Prostate gland (tissue), 2 donors: ENCODE results near the gene NUP85. TPM values are rescaled to one million over a fixed set of nuclear protein-coding genes. Genes with fewer than 3 reads are reported as not detected.

Source experiments
- DNase-seq: peaks from one replicate; pipeline ENCODE4 v3.0.0-alpha.2; 2019; ENCODE audit warnings: low spot score
- H3K27ac ChIP-seq, 2 donors: fragments of 200-600 bp; sonication (generic); 2 replicates each; pipeline ENCODE4 v1.5.1; 2017 to 2019
- H3K27me3 ChIP-seq: fragments of 200-600 bp; sonication (generic); replicated peaks from 2 replicates; pipeline ENCODE4 v1.5.1; 2019; ENCODE audit not compliant: insufficient read depth
- H3K36me3 ChIP-seq, 2 donors: fragments of 200-600 bp; sonication (generic); 1 replicate in 1 of 2; 2 replicates in 1 of 2; pipeline versions ENCODE4 v1.5.1 to v1.8.1; 2017 to 2019
- H3K4me1 ChIP-seq: fragments of 200-600 bp; sonication (generic); replicated peaks from 2 replicates; pipeline ENCODE4 v1.5.1; 2019
- H3K4me3 ChIP-seq, 2 donors: fragments of 200-600 bp; sonication (generic); 2 replicates each; pipeline ENCODE4 v1.5.1; 2017 to 2019
- H3K9me3 ChIP-seq: fragments of 200-600 bp; sonication (generic); 2 replicates; pipeline ENCODE4 v1.5.1; 2017
- POLR2A ChIP-seq: fragments of 450-650 bp; IDR thresholded peaks from one replicate; pipeline ENCODE4 v1.6.1; 2016; ENCODE audit warnings: antibody characterized with exemption, mild to moderate bottlenecking
- POLR2AphosphoS5 ChIP-seq: sonication (generic); formaldehyde crosslinking; IDR thresholded peaks from one replicate; pipeline ENCODE4 v1.6.1; 2017; ENCODE audit warnings: antibody characterized with exemption
- WGBS: methylation state at CpG from one replicate; pipeline ENCODE4 v1.1.5; 2018; 5-methylcytosine and 5-hydroxymethylcytosine counted together
- intact Hi-C: fragments of 100-400 bp; cut with DNase I; formaldehyde crosslinking; loops from one replicate; pipeline ENCODE4 v1.14.2; 2022
- total RNA-seq, 2 donors: library from RNA; depleted of rRNA; stranded (reverse); fragments of >200 nt; gene quantifications; one replicate each; pipeline ENCODE4 v1.1.0, GENCODE V29; 2016
- TF ChIP-seq, protein P1 (sequence below), 4 experiments: fragments of 200-600 bp in 2 of 4; fragments of 450-650 bp in 2 of 4; sonication (generic) in 2 of 4; IDR thresholded peaks; 1 replicate in 3 of 4; 2 replicates in 1 of 4; pipeline ENCODE4 v1.5.1; 2016 to 2019; ENCODE audit warnings: antibody characterized with exemption in 4 of 4, mild to moderate bottlenecking in 2 of 4, moderate library complexity in 2 of 4

Gene NUP85
- total RNA-seq, 2 donors from 2014 or later: 41.0 to 46.7 TPM

DNA sequence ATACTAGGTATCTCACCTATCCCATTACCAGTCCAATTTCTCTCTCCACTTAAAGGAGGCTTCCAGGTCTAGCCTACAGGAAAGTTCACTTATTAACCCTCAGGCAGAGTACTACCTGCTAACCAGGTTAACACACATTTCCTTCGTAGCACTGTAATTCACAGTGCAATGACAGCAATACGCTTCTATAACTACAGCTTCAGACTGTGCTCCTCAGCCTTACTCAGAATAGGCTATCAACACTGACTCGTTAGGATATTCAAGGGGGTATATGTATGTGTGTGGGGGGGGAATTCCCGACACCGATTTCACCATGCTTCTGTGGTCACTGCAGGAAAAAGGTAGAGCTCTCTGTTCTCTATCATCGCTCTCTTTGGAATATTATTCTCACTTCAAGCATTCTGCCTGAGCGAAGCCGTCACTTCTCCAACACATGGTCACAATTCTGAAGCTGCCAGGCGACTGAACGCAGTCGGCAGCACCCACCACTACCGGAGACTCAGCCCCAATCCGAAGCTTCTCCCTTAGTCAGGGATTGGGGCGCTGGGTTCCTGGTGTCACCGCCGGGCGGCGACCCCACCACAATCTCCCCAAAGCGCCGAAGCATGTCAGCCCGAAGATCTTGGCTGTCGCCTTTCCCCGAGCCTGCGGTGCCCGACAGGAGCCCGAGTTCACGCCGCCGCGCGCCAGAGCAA, 55.3 kb downstream of the NUP85 start:
- peaks cover 6% of the 10 kb centered on the region for H3K4me1 ChIP-seq
- WGBS: under 1% methylated on average over 31 of the region's 31 CpGs
- TF ChIP-seq POLR2AphosphoS5: no peak
- TF ChIP-seq, protein P1, sequence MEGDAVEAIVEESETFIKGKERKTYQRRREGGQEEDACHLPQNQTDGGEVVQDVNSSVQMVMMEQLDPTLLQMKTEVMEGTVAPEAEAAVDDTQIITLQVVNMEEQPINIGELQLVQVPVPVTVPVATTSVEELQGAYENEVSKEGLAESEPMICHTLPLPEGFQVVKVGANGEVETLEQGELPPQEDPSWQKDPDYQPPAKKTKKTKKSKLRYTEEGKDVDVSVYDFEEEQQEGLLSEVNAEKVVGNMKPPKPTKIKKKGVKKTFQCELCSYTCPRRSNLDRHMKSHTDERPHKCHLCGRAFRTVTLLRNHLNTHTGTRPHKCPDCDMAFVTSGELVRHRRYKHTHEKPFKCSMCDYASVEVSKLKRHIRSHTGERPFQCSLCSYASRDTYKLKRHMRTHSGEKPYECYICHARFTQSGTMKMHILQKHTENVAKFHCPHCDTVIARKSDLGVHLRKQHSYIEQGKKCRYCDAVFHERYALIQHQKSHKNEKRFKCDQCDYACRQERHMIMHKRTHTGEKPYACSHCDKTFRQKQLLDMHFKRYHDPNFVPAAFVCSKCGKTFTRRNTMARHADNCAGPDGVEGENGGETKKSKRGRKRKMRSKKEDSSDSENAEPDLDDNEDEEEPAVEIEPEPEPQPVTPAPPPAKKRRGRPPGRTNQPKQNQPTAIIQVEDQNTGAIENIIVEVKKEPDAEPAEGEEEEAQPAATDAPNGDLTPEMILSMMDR (IDR thresholded peaks at IDR 0.05): peak in 1 of 4 experiments; percentile 5
- no peak for TF ChIP-seq POLR2A
- intact Hi-C loops: no loop called here
- no peaks in the 10 kb centered on the region for H3K27me3 ChIP-seq
- H3K36me3 ChIP-seq: peaks cover 0 to 5% of the 10 kb centered on the region in 2 donors
- no peaks in the 10 kb centered on the region for H3K9me3 ChIP-seq
- no peak for DNase-seq
- H3K4me3 ChIP-seq: peak overlapping the region; percentile 90 to 93
- peak overlapping the region; percentile 85 to 92 for H3K27ac ChIP-seq

DNA sequence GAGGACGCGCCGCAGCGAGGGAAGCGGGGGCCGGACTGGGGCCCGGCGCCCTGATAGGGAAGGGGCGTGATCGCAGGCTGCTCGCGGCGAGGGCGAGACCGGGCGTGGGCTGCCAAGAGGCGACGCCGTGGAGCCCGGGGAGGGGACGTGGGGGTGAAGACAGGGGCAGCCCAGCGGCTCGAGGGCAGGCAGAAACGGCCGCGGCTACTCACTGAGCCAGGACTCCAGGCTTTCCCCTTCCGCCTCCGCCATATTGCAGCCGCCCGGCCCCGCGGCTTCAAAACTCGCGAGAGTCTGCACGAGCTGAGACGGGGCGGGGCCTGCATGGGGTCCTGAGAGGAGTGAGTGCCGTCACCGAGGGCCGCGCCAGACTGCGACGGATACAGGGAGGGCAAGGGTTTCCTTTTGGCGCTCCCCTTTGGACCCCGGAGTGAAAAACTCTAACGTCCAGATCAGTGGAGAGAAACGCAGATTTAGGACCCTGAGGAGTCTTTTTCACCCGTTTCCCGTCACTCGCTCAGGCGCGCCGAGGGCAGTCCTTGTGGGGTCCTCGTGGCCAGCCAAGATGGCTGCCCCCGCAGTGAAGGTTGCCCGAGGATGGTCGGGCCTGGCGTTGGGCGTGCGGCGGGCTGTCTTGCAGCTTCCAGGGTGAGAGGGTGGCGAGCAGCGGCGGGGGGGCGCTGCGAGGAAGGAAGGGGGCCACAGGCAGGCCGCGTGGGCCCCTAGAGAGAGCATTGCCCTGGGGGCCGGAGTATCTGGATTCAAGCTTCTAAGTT, 56.0 kb downstream of the NUP85 start, which contains the start of the genes GGA3 and MRPS7:
GGA3 (minus strand) TSS at position 271 of the 776 bp plus-strand sequence; CDS start at position 252, 19 bp downstream.
MRPS7 (plus strand) TSS at position 544 of the 776 bp plus-strand sequence; CDS start at position 566, 22 bp downstream.
- peak; percentile 52 for TF ChIP-seq POLR2A
- TF ChIP-seq POLR2AphosphoS5: peak; percentile 95
- TF ChIP-seq, protein P1 (IDR thresholded peaks at IDR 0.05): no peak
- H3K27me3 ChIP-seq: no peaks in the 10 kb centered on the region
- intact Hi-C loops: no loop called here
- H3K4me3 ChIP-seq: peak within 1 kb of the TSS; percentile 90 to 93
- DNase-seq: peak; percentile 95
- no peaks in the 10 kb centered on the region for H3K9me3 ChIP-seq
- H3K4me1 ChIP-seq: peaks cover 6% of the 10 kb centered on the region
- peaks cover 0 to 12% of the 10 kb centered on the region in 2 donors for H3K36me3 ChIP-seq
- H3K27ac ChIP-seq: peak within 1 kb of the TSS; percentile 85 to 92
- 0% methylated on average over 54 of the region's 69 CpGs for WGBS

DNA sequence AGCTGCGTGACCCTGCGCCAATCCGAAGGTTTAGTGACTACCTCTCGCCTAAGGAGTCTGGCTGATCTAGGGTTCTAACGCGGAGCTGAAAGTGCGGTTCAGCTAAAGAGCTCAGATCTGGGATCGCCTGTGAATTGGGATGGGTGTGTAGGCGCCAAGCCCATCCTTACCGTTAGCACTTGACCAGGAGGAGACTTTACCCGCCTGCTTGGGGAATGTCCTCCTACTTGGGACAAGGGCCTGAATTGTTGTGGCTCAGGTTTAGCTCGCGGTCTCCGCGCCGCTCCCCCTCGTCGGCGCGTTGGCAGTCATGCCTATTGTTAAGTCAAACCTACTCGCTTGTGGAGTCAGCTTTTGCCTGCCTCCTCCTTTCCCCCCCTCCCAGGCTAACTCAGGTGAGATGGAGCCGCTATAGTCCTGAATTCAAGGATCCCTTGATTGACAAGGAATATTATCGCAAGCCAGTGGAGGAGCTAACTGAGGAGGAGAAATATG, 56.7 kb downstream of the NUP85 start:
- TF ChIP-seq, protein P1 (IDR thresholded peaks at IDR 0.05): no peak
- TF ChIP-seq POLR2A: no peak
- TF ChIP-seq POLR2AphosphoS5: no peak
- H3K9me3 ChIP-seq: no peaks in the 10 kb centered on the region
- peak overlapping the region; percentile 85 to 92 for H3K27ac ChIP-seq
- peak overlapping the region; percentile 90 to 93 for H3K4me3 ChIP-seq
- under 1% methylated on average over 23 of the region's 23 CpGs for WGBS
- intact Hi-C loops: no loop called here
- H3K27me3 ChIP-seq: no peaks in the 10 kb centered on the region
- peaks cover 6% of the 10 kb centered on the region for H3K4me1 ChIP-seq
- no peak for DNase-seq
- peaks cover 0 to 17% of the 10 kb centered on the region in 2 donors for H3K36me3 ChIP-seq

DNA sequence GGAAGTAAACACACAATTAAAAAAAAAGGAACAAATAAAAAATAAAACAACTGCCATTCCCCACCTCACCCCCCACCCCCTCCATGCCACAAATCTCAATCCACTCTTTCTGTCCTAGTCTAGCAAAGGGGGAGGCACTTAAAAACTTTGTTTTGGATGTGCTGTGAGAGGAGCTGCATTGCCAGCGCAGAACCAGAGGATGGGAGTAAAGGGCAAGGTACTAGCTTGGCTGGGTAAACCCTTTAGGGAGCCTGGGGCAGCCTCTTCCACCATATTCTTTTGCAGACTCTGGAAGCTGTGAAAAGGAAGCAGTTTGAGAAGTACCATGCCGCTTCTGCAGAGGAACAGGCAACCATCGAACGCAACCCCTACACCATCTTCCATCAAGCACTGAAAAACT, 57.6 kb downstream of the NUP85 start:
- Histone ChIP-seq H3K27ac (no peak overlapping the region), H3K9me3 (no peaks in the 10 kb centered on the region), H3K36me3 (peaks cover 0 to 17% of the 10 kb centered on the region in 2 donors), H3K4me1 (peaks cover 6% of the 10 kb centered on the region), H3K4me3 (no peak overlapping the region), H3K27me3 (no peaks in the 10 kb centered on the region)
- 95% methylated on average over 4 of the region's 4 CpGs for WGBS
- TF ChIP-seq, protein P1 (IDR thresholded peaks at IDR 0.05): no peak
- TF ChIP-seq POLR2A (no peak), POLR2AphosphoS5 (no peak)
- intact Hi-C loops: no loop called here
- no peak for DNase-seq
